ENCODE data around the gene APOB.

Gene APOB

DNA sequence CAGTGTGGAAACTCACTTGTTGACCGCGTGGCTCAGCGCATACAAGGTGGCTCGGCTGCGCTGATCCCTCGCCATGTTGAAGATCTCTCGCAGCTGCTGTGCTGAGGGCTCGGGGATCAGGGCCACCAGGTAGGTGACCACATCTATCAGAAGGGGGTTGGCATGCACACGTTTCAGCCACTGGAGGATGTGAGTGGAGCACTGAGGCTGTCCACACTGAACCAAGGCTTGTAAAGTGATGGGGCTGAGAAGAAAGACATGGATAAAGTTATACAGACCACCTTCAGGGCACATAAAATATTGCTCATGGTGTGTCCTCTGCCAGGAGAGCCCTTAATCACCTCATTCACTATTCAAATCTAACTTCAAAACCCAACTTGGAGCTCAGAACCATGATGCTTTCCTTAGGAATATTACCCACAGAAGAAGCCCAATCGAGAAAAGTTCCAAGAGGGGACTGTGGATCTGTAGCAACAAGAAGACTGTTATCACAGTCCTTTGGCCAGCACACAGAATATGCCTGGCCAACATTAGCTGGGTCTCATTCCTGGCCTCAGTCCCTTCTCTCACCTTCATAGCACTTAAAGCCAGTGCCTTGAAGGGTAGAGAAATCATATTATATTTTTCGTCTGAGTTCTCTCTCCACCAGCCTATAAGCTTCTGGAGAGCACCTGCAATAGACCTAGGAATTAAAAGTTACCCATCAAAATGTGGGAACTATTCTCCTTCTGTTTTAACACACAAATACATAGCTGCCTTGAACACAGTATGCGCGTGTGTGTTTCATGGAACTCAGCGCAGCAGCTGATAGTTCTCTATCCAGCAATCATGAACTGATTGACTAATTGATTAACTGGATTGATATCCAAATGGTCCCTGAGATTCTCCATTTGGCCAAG is 11.3 kb downstream of the APOB start:
- no peak for TF ChIP-seq GATA2 (IDR thresholded peaks at IDR 0.05; ENCODE audit: low read depth, low read length)
- no peak for TF ChIP-seq GATA3 (IDR thresholded peaks at IDR 0.05; ENCODE audit: low read depth, low read length)

DNA sequence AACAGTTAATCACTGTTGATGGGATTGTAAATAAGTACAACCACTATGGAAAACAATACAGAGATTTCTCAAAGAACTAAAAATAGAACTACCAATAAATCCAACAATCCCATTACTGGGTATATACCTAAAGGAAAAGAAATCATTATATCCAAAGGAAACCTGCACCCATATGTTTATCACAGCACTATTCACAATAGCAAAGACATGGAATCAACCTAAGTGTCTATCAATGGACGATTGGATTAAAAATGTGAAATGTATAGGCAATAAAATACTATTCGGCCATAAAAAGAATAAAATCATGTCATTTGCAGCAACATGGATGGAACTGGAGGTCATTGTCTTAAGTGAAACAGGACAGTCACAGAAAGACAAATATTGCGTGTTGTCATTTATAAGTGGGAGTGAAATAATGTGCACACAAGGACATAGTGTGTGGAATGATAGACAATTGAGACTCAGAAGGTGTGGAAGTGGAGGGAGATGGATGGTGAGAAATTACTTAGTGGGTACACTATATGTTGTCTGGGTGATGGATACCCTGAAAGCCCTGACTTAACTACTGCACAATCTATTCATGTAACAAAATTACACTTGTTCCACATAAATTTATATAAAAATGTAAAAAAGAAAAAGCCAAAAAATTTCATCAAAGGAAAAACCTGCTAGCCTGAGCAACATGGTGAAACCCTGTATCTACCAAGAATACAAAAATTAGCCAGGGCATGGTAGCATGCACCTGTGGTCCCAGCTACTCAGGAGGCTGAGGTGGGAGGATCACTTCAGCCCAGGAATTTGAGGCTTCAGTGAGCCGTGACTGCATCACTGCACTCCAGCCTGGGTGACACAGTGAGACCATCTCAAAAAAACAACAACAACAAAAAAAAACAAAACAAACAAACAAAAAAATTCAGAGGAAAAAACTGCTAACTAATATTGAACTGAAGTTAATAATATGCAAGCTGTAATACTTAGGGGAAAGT is 12.6 kb downstream of the APOB start:
- TF ChIP-seq GATA2 (IDR thresholded peaks at IDR 0.05; ENCODE audit: low read depth, low read length) (no peak), GATA3 (IDR thresholded peaks at IDR 0.05; ENCODE audit: low read depth, low read length) (no peak)

DNA sequence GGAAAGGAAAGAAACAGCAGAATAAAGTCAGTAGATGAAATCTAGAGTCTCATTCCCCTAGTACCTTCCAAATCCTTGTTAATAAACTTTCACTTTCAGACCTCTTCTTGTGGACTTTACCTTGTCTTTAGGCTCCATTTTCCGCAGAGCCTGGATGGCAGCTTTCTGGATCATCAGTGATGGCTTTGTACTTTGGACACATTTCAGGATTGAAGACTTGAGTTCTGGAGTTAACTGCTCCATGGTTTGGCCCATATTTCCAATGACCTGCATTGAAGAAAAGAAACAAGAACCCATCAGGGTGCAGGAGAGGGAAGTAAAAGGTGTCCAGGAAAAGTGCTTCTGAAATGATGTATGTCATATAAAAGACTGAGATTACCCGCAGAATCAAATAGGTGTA is 14.4 kb downstream of the APOB start:
- TF ChIP-seq GATA2 (IDR thresholded peaks at IDR 0.05; ENCODE audit: low read depth, low read length) = no peak

DNA sequence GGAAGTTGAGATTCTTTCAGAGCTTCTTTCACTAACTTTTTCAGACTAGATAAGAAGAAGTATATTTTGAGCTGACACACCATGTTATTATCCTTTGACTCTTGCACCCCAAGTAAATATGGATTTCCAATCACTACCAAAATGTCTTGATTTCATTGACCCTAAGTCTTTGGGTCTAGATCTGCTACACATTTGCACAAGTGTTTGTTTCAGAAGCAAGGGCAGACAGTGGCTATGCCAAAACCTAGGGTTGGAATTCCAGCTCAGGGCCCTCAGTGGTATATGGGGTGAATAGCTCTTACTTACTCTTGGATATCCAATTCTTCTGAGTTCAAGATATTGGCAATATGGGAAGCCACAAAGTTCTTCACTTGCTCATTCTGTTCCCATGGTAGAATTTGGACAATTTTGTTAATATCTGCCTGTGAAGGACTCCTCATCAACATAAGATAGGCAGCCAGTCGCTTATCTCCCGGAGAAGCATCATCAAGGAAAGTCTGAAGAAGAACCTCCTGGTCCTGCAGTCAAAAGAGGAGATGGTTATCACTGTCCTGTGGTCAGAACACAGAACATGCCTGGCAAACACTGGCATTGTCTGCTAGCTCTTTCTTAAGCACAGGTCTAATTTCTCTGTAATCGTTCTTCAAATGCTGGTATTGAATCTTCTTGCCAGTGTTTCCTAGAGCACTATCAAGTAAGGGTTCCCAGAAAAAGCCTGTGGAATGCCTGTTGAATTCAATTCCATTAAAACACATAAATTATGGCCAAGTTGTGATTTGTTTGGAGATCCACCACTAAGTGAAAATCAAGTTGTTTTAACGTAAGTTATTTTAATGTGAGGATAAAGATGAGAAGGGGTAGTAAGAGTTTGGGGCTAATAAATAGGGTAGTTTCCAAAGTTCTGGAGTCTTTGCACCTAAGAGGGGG is 15.6 kb downstream of the APOB start:
- TF ChIP-seq GATA2 (IDR thresholded peaks at IDR 0.05; ENCODE audit: low read depth, low read length) (no peak), GATA3 (IDR thresholded peaks at IDR 0.05; ENCODE audit: low read depth, low read length) (no peak)

DNA sequence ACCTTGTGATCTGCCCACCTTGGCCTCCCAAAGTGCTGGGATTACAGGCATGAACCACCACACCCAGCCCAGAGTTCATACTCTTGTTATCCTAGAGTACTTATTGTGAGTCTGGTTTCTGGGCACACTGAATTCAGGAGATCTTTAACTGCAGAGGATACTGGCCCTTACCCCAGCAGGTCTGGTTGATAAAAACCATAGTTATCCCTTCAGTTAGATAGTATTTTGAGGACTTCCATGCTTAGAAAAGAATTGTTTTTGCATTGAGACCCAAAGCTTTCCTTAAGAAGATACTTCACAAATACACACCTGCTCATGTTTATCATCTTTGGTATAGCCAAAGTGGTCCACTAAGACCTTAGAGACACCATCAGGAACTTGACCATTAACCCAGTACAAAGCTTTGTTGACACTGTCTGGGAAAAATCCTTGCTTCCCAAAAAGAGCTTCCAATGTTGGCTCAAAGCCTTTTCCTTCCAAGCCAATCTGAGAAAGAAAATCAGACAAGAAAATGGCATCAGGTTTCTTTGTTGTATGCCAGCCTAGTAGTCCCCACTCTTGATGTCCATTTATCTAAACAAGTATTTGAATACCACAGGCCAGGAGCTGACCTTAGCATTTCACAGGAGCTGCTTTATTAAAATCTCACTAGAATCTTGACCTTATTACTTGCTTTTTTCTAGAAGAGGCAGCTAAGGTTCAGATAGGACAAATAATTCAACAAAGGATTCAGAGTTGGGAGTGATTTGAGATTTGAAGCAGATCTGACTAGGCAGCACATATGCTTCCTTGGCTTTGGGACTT is 17.2 kb downstream of the APOB start:
- TF ChIP-seq GATA2 (IDR thresholded peaks at IDR 0.05; ENCODE audit: low read depth, low read length) = no peak
- no peak for TF ChIP-seq GATA3 (IDR thresholded peaks at IDR 0.05; ENCODE audit: low read depth, low read length)

DNA sequence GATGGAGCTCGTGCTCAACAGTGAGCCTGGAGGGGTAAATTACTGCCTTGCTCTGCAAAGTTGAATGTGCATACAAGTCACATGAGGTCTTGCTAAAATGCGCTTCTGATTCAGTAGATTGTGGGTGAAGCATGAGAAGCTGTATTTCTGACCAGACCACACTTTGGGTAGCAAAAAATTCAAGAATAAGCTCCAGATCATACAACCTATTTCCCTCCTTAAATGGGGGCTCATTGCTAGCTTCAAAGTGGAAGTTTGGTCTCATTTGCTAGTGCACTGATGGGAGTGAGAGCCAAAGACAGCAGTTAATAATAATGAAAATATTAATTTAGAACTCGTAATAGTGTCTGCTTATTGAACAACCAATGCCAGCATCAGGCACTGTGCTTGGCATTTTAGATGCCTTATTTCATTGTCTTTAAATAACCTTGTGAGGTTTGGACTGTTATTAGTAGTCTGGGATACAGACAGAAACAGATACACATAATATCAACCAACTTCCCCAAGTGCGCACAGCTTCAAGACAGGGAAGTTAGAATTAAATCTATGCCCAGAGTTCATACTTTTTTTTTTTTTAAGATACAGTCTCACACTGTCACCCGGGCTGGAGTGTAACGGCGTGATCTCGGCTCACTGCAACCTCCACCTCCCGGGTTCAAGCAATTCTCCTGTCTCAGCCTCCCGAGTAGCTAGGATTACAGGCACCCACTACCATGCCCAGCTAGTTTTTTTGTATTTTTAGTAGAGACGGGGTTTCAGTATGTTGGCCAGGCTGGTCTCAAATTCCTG is 18.0 kb downstream of the APOB start:
- TF ChIP-seq GATA3 (IDR thresholded peaks at IDR 0.05; ENCODE audit: low read depth, low read length) = no peak
- TF ChIP-seq GATA2 (IDR thresholded peaks at IDR 0.05; ENCODE audit: low read depth, low read length) = no peak

DNA sequence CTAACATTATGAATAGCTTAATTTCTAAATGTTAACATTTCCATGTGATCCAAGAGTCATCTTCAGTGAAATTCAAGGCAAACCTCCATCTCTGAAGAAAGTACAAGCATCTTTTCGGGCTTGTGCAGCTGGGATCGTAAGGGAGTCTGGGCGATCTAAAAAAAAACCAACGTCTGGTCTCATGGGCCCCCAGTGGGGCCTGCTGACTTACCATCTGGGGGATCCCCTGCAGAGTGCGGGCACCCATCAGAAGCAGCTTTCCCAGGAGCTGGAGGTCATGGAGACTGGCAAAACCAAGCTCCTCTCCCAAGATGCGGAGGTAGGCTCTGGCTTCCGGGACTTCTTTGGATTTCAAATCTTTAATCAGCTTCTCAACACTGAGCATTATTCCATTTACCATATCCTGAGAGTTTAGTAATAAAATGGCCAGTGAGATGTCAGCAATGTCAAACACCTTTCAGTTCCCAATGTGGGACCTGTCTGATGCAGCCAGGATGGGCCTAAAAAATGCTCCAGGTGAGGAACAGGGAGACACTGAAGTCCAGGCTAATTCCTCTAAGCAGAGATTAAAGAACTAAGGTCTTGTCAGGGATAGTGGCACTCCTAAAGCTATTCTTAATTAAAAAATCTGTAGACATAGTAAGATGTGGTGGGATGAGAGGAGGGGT is 19.0 kb downstream of the APOB start:
- TF ChIP-seq GATA3 (IDR thresholded peaks at IDR 0.05; ENCODE audit: low read depth, low read length) = no peak
- no peak for TF ChIP-seq GATA2 (IDR thresholded peaks at IDR 0.05; ENCODE audit: low read depth, low read length)

DNA sequence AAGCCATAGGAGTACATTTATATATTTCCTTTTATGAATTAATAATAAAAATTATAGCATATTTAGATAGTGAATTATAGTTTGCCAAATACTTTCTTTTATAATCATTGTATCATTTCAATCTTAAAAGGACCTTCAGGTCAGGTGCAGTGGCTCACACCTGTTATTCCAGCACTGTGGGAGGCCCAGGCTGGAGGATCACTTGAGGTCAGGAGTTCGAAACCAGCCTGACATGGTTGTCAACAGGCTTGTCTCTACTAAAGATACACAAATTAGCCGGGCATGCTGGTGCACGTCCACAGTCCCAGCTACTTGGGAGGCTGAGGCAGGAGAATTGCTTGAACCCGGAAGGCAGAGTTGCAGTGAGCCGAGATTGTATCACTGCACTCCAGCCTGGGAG is 19.7 kb downstream of the APOB start:
- TF ChIP-seq GATA2 (IDR thresholded peaks at IDR 0.05; ENCODE audit: low read depth, low read length) = no peak
- TF ChIP-seq GATA3 (IDR thresholded peaks at IDR 0.05; ENCODE audit: low read depth, low read length) = no peak

DNA sequence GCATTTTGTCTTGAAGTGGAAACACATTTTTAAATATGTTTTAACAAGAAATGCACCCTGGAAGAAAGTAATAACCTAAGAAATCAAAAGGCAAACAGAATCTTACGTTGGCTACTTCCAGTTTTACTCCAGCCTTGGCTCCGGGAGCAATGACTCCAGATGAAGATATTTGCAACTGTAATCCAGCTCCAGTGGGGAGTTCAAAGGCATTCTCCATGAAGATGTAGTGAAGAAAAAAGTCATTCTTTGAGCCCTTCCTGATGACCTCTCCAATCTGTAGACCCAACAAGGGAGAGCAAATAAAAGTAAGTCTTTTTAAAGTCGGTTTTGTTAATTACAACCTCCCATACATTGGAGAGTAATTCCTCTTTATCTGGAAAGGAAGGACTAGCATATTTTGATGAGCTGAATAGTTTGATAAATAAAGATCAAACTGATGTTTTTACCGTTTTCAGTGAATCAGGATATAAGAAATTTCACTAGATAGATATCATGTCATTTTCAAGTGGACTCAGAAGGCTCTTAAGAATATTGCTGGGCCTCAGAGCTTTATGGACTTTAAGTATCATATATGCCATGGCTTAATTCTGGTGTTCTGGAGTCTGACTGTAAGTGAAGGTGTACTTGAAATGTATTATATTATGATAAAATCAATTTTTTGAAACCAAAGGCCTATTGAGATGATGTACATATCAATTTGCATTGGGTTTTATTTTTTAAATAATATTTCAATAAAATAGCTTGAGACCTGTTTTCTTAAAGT is 20.3 kb downstream of the APOB start:
- TF ChIP-seq GATA3 (IDR thresholded peaks at IDR 0.05; ENCODE audit: low read depth, low read length) = no peak

DNA sequence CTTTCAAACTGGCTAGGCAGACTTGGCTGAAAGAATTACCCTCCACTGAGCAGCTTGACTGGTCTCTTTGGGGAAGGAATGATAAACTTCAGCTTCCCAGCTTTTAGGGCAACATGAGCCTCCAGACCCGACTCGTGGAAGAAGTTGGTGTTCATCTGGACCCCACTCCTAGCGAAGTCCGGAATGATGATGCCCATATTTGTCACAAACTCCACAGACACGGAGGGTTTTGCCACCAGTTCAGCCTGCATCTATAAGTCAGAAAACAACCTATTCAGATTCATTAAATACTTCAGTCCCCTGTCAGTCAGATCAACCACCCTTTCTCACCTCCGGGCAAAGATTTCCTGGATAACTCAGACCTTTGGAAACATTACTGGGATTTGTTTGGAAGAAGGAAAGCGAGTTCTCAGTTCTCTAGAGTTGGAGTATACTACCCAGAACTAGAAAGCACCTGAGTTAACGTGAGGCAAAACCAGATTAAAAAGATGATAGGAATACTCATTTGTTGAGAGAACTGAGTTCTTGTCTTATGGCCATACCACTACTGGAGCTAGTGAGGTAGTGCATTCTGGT is 21.0 kb downstream of the APOB start:
- no peak for TF ChIP-seq GATA2 (IDR thresholded peaks at IDR 0.05; ENCODE audit: low read depth, low read length)
- no peak for TF ChIP-seq GATA3 (IDR thresholded peaks at IDR 0.05; ENCODE audit: low read depth, low read length)

DNA sequence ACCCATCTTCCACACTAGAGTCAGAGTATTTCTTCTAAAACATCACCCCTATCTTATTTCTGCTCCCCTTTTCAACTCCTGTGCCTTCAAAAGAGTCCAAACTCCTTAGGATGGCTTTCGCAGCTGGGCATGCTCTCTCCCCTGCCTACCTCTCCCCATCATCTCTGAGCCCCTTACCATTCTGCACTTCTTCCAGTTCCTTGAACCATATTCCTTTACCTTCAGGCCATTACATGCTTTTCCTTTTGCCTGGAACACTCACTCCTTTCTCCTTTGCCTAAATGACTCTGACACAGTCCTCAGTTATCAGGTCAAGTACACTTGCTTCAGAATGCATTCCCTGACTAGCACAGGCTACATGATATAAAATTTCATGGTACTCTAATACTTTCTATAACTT is 22.4 kb downstream of the APOB start:
- TF ChIP-seq GATA3 (IDR thresholded peaks at IDR 0.05; ENCODE audit: low read depth, low read length) (no peak), GATA2 (IDR thresholded peaks at IDR 0.05; ENCODE audit: low read depth, low read length) (no peak)
